Measurements from ENCODE around the gene CARS2. TPM values are rescaled to one million over a fixed set of nuclear protein-coding genes. Genes with fewer than 3 reads are reported as not detected.

CARS2 gene
- total RNA-seq, 6 experiments from 2014 or later: 50.1 to 68.0 (median 52.9) TPM

- peaks cover 7% of the 10 kb centered on the region; the same call in 1 of the 2 replicates for H3K4me1 Mint-ChIP-seq (ENCODE audit: low read depth)
- no peak for TF ChIP-seq CTCF (IDR thresholded peaks at IDR 0.05)
- peaks cover 30% of the 10 kb centered on the region for H3K36me3 Mint-ChIP-seq (ENCODE audit: low read depth)
- H3K9me3 Mint-ChIP-seq: no peaks in the 10 kb centered on the region
- no peak for DNase-seq
- peaks cover 5% of the 10 kb centered on the region for H3K27me3 Mint-ChIP-seq (ENCODE audit: insufficient read depth)
- H3K27ac Mint-ChIP-seq: no peak overlapping the region
- no peak overlapping the region for H3K4me3 Mint-ChIP-seq
Observed at GRCh38 chr13:110638814-110639806, 66.8 kb downstream of the CARS2 start.

GRCh38 chr13:110638257-110638656, 67.7 kb downstream of the CARS2 start:
- no peak overlapping the region for H3K27ac Mint-ChIP-seq
- no peak for DNase-seq
- H3K4me1 Mint-ChIP-seq (ENCODE audit: low read depth): peaks cover 12% of the 10 kb centered on the region; the same call in 1 of the 2 replicates
- H3K27me3 Mint-ChIP-seq (ENCODE audit: insufficient read depth): peaks cover 5% of the 10 kb centered on the region
- H3K9me3 Mint-ChIP-seq: no peaks in the 10 kb centered on the region
- TF ChIP-seq CTCF (IDR thresholded peaks at IDR 0.05): no peak
- no peak overlapping the region for H3K4me3 Mint-ChIP-seq
- peaks cover 30% of the 10 kb centered on the region for H3K36me3 Mint-ChIP-seq (ENCODE audit: low read depth)

- peaks cover 12% of the 10 kb centered on the region; the same call in 1 of the 2 replicates for H3K4me1 Mint-ChIP-seq (ENCODE audit: low read depth)
- DNase-seq: no peak
- no peak overlapping the region for H3K4me3 Mint-ChIP-seq
- TF ChIP-seq CTCF (IDR thresholded peaks at IDR 0.05): no peak
- H3K36me3 Mint-ChIP-seq (ENCODE audit: low read depth): peaks cover 30% of the 10 kb centered on the region
- peaks cover 5% of the 10 kb centered on the region for H3K27me3 Mint-ChIP-seq (ENCODE audit: insufficient read depth)
- H3K9me3 Mint-ChIP-seq: no peaks in the 10 kb centered on the region
- no peak overlapping the region for H3K27ac Mint-ChIP-seq
Observed at GRCh38 chr13:110637747-110638146, 68.2 kb downstream of the CARS2 start.

GRCh38 chr13:110637275-110637674, 68.6 kb downstream of the CARS2 start:
- DNase-seq: no peak
- Mint-ChIP-seq H3K4me3 (no peak overlapping the region), H3K27me3 (ENCODE audit: insufficient read depth) (peaks cover 5% of the 10 kb centered on the region), H3K9me3 (no peaks in the 10 kb centered on the region), H3K36me3 (ENCODE audit: low read depth) (peaks cover 30% of the 10 kb centered on the region), H3K27ac (no peak overlapping the region), H3K4me1 (ENCODE audit: low read depth) (peaks cover 12% of the 10 kb centered on the region; the same call in 1 of the 2 replicates)
- no peak for TF ChIP-seq CTCF (IDR thresholded peaks at IDR 0.05)

GRCh38 chr13:110636701-110637201, 69.2 kb downstream of the CARS2 start:
- Mint-ChIP-seq H3K36me3 (ENCODE audit: low read depth) (peaks cover 30% of the 10 kb centered on the region), H3K27me3 (ENCODE audit: insufficient read depth) (peaks cover 5% of the 10 kb centered on the region), H3K4me1 (ENCODE audit: low read depth) (peaks cover 12% of the 10 kb centered on the region; the same call in 1 of the 2 replicates), H3K9me3 (no peaks in the 10 kb centered on the region), H3K27ac (no peak overlapping the region), H3K4me3 (no peak overlapping the region)
- no peak for TF ChIP-seq CTCF (IDR thresholded peaks at IDR 0.05)
- no peak for DNase-seq
